GM21619 (cell line): ENCODE results near the gene CEBPE.

Experiments used
- ATAC-seq: cut with Tn5 transposase; IDR thresholded peaks from one replicate; pipeline ENCODE4 v1.9.1; 2021; ENCODE audit not compliant: unreplicated experiment

Gene CEBPE

GRCh38 chr14:23104591-23105347, 14.3 kb downstream of the CEBPE start, which contains the start of gene CIROP:
CIROP (minus strand) TSS chr14:23104989; CDS start chr14:23104920, 69 bp downstream.
- ATAC-seq = no peak

GRCh38 chr14:23104070-23104590, 14.9 kb downstream of the CEBPE start:
- ATAC-seq = no peak

- ATAC-seq = no peak
Observed at GRCh38 chr14:23103581-23103980, 15.5 kb downstream of the CEBPE start.

GRCh38 chr14:23102801-23103200, 16.3 kb downstream of the CEBPE start:
- ATAC-seq = no peak

GRCh38 chr14:23101986-23102625, 16.9 kb downstream of the CEBPE start:
- ATAC-seq = no peak

GRCh38 chr14:23101213-23101970, 17.7 kb downstream of the CEBPE start:
- no peak for ATAC-seq

GRCh38 chr14:23099212-23099861, 19.7 kb downstream of the CEBPE start:
- no peak for ATAC-seq

GRCh38 chr14:23097786-23098185, 21.3 kb downstream of the CEBPE start:
- no peak for ATAC-seq

GRCh38 chr14:23095196-23096108, 23.6 kb downstream of the CEBPE start, which contains the start of gene C14orf119:
C14orf119 (plus strand) TSS chr14:23095505; CDS start chr14:23097659, 2,154 bp downstream.
- peak; percentile 90 for ATAC-seq

- peak; percentile 26 for ATAC-seq
Observed at GRCh38 chr14:23094666-23095195, 24.3 kb downstream of the CEBPE start, which contains the start of gene ACIN1. ACIN1 (minus strand) TSS chr14:23095136; CDS start chr14:23095112, 24 bp downstream.

GRCh38 chr14:23093991-23094665, 24.9 kb downstream of the CEBPE start:
- no peak for ATAC-seq

- ATAC-seq = no peak
Observed at GRCh38 chr14:23093526-23093925, 25.5 kb downstream of the CEBPE start.

- no peak for ATAC-seq
Observed at GRCh38 chr14:23093104-23093503, 26.0 kb downstream of the CEBPE start.

- ATAC-seq = no peak
Observed at GRCh38 chr14:23091294-23092225, 27.5 kb downstream of the CEBPE start.

GRCh38 chr14:23090254-23090636, 28.8 kb downstream of the CEBPE start:
- no peak for ATAC-seq

- ATAC-seq = no peak
Observed at GRCh38 chr14:23089498-23090253, 29.4 kb downstream of the CEBPE start.

GRCh38 chr14:23086565-23086964, 32.5 kb downstream of the CEBPE start:
- ATAC-seq = no peak
